HG03432 (cell line): ENCODE data around the gene BAIAP3.

Experiments
- ATAC-seq: cut with Tn5 transposase; IDR thresholded peaks from one replicate; pipeline ENCODE4 v1.9.1; 2021; ENCODE audit warnings: mild to moderate bottlenecking, moderate library complexity; ENCODE audit not compliant: unreplicated experiment

The BAIAP3 gene

DNA sequence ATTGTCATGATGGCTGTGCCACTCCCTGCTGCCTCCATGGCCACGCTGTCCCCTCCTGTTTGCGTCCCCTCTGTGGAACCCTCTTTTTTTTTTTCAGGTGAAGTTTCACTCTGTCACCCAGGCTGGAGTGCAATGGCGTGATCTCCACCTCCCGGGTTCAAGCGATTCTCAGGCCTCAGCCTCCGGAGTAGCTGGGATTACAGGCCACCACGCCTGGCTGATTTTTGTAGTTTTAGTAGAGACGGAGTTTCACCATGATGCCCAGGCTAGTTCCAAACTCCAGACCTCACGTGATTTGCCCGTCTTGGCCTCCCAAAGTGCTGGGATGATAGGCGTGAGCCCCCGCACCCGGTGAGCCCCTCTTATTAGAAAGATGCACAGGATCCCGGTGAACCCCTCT lies 35.0 kb upstream of the BAIAP3 start:
- no peak for ATAC-seq

GRCh38 chr16:1299012-1299867 lies 34.2 kb upstream of the BAIAP3 start:
- ATAC-seq: no peak

DNA sequence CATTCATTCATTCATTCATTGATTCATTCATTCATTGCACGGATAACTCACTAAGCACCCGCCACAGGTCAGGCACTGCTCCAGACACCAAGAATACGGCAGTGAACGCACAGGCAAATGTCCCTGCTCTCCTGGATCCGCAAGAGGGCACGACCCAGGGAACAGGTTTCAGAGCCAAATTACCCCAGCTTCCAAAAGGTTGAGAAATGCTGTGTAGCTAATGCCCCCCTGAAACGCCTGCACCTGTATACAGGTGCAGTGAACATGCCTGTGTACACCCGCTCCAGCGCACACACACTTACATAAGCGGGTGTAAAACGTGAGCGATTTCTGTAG lies 33.6 kb upstream of the BAIAP3 start:
- ATAC-seq: no peak

DNA sequence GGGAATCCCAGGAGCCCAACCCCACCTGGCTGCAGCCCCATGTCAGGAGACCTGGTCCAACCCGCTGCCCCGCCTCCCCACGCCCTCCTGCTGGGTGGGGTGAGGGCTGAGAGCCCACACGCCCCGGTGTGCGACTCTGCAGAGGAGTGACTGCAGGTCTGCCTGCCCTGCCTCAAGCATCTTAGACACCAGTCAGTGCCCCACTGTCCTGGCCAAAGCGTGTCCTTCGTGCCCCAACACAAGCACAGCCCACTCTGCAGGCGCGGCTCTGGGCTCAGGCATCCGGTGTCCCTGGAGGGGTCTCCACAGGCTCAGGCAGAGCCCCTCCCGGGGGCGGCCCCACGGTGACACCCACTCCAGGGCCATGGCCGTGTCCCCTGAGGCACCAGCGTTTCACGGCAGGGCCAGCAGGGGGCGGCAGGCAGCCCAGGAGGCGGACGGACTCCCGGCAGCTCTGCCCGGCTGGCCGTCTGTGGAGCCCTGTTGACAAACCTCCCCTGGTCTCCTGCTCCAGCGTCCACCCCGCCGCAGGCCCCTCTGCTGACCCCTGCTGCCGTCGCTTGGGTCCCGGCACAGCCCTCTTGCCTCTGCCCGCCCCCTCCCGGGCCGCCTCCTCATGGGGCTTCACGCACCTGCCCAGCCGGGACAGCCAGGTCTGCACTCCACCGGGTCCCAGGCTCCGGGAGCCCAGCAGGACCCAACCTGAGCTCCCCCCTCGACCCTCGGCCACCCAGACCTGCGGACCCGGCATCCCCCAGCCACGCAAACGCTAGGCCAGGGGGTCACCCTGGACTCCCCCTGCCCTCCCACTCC lies 32.6 kb upstream of the BAIAP3 start:
- peak; percentile 39 for ATAC-seq

GRCh38 chr16:1301562-1301961 lies 31.9 kb upstream of the BAIAP3 start:
- no peak for ATAC-seq

DNA sequence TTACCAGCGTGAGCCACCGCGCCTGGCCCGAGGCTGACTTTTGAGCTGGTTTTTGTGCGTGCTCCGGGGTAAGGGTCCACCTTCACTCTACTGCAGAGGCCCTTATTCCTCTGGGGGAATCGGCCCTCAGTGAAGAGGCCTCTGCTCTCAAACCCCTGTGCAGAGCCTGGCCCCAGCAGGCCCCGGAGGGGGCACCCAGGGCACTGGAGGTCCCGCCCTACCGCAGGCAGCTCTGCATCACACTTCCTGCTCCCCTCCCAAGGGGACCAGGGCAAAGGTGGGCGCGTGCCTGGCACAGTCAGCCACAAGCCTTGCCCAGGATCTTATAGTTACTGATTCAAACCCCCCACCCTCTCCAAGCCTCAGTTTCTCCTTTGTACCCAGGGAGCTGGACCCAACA lies 27.6 kb upstream of the BAIAP3 start:
- ATAC-seq: no peak

DNA sequence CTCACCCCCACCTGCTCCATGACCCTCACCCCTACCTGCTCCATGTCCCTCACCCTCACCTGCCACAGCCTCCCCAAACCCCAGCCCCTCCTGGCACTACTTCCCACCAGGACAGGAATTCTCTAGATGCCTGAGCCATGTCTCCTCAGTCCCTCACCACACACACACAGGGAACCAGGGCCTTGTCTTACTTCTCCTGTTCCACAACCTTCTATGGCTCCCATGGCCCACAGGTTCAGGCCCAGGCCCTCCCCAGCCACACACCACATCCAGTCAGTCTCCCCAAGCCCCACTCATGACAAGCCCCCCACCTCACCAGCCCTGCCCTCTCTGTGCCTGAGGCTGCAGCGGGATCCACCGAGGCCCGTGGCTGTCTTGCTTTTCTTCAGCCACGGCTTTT lies 27.1 kb upstream of the BAIAP3 start:
- ATAC-seq: no peak

DNA sequence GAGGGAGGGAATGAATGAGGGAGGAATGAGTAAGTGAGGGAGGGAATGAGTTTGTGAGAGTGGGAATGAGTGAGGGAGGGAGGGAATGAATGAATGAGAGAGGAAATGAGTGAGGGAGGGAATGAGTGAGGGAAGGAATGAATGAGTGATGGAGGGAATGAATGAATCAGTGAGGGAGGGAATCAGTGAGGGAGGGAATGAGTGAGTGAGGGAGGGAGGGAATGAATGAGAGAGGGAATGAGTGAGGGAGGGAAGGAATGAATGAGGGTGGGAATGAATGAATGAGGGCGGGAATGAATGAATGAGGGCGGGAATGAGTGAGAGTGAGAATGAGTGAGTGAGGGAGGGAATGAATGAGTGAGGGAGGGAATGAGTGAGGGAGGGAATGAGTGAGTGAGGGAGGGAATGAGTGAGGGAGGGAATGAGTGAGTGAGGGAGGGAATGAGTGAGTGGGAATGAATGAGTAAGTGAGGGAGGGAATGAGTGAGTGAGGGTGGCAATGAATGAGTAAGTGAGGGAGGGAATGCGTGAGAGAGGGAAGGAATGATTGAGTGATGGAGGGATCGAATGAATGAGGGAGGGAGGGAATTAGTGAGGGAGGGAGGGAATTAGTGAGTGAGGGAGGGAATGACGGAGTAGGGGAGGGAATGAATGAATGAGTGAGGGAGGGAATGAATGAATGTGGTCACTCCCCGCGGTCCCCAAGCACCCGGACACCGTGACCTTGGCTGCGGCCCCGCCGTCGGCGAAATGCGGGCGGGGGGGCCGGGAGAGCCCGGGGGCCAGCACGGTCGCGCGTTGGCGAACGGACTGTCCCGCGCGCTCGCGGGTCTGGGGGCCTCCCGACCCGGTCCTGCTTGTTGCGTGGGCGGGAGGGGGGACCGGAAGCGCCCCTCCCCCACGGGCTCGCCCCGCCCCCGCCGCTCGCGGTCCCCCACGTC lies 25.1 kb upstream of the BAIAP3 start:
- ATAC-seq: peak; percentile 18

GRCh38 chr16:1308977-1309885 lies 24.2 kb upstream of the BAIAP3 start, which contains the start of gene UBE2I:
UBE2I (plus strand) TSS chr16:1309636; CDS start chr16:1314031, 4,395 bp downstream.
- ATAC-seq: peak; percentile 55

GRCh38 chr16:1309888-1310831 lies 23.3 kb upstream of the BAIAP3 start:
- ATAC-seq: peak; percentile 21

GRCh38 chr16:1310832-1311200 lies 22.6 kb upstream of the BAIAP3 start:
- no peak for ATAC-seq

GRCh38 chr16:1311212-1311737 lies 22.2 kb upstream of the BAIAP3 start:
- ATAC-seq: no peak

GRCh38 chr16:1311738-1312466 lies 21.5 kb upstream of the BAIAP3 start:
- no peak for ATAC-seq

GRCh38 chr16:1312467-1312816 lies 21.0 kb upstream of the BAIAP3 start:
- ATAC-seq: no peak

GRCh38 chr16:1312903-1313302 lies 20.5 kb upstream of the BAIAP3 start:
- no peak for ATAC-seq

DNA sequence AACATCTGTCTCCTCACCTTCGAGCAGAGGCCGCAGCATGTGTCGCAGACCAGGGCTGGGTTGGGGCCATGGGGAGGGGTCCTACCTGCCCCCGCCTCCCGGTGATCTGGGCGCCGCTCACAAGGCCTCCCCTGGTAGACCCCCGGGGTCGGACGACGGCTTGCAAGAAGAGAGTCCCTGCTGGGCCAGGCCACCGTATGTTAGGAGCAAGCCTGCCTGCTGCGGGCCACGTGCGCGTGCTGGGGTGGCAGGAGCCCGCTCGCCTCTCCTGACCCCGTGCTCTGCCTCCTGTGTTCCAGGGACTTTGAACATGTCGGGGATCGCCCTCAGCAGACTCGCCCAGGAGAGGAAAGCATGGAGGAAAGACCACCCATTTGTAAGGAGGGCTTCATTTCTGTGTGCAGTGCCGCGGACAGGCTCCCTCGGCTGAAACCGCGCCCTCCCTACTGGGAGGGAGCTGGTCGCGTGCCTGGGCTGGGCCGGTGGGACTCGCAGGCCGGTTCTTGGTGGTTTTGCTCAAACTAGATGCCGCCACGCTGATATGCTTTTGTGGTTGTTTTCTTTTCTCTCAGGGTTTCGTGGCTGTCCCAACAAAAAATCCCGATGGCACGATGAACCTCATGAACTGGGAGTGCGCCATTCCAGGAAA lies 19.6 kb upstream of the BAIAP3 start:
- no peak for ATAC-seq

DNA sequence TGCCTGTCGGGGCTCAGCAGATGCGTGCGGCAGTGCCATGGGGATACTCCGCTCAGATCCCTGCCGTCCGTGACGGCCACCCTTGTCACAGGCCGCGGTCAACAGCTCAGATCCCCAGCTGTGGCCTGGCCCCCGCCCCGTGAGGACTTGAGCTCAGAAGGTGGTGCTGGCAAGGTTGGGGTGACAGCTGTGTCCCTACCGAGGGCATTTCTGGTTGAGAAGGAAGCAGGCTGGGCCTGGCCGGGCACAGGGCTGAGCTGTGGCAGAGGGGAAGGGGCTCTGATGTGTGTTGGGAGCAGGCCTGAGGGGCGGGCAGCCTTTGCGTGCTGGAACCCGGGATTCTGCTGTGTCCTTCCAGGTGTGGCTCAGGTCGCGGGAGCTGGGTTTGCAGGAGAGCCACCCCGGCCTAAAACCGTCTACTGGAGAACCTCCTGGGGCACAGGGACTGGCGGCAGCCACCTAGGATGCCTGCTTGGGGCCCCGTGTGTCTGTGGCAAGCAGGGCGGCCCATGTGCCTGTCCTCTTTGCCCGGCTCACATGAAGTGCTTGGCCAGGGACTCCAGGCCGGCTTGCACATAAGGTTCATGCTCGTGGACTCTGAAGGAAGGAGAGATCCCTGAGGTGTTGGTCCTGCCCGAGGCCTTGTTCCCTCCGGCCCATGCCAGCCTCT lies 18.9 kb upstream of the BAIAP3 start:
- ATAC-seq: no peak
